GM21528 (cell line): ENCODE measurements around the gene MSTN.

Experiments used
- ATAC-seq: cut with Tn5 transposase; IDR thresholded peaks from one replicate; pipeline ENCODE4 v1.9.1; 2021; ENCODE audit warnings: mild to moderate bottlenecking, moderate library complexity; ENCODE audit not compliant: unreplicated experiment, low FRiP score

MSTN gene

DNA sequence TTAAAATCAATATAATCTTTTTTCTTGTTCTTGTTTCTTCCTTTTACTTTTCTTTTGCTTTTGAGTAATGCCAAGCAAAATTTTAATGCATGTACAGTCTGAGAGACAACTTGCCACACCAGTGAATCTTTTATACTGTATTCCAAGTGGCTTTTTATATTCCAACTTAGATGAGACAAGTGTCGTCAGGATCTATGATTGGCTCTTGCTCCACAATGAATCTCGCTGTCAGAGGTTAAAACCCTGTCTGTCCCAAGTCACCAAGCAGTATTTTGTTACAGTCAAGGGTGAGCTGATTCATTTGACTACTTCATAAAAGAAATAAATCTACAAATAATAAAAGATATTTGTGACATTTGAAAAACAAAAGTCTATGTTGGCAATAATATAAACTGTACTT is at the start of gene MSTN:
Gene MSTN (minus strand): TSS at position 129 of the 400 bp plus-strand sequence. CDS start 133 bp downstream, outside the sequence.
- no peak for ATAC-seq

DNA sequence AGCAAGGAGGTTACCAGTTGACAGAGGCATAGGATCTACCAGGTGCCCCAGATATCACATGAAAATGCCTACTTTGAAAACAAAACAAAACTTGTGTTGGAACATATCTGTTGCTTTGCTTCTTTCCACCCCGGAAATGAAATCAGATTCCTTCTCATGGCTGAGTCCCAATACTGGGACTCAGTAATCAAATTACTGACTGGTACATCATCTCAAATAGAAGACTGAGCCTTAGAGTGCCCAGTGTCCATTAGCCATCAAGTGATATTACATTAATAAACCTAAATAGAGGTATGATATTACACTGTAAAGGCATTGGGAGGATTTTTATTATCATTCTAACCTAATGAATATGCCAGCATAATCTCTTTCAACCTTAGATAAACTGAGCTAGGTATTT is 48.6 kb upstream of the MSTN start:
- no peak for ATAC-seq

DNA sequence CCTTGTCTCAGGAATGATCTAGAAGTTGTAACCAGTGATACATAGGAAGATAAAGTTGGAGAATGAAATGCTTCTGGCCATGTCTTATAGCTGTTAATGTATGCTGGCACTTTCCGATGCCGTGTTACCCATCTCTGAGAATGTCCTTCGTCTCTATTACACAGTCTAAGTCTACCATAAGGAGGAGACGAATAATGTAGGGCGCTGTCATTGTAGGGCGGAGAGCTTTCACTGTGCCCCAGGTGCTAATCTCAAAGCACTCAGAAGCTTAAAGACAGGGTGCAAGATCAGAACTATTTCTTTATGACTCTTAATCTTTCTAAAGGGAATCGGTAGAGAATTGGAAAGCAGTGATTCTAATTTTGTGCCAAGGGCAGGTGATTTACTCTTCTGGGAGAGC is 48.2 kb upstream of the MSTN start:
- ATAC-seq, result no peak

DNA sequence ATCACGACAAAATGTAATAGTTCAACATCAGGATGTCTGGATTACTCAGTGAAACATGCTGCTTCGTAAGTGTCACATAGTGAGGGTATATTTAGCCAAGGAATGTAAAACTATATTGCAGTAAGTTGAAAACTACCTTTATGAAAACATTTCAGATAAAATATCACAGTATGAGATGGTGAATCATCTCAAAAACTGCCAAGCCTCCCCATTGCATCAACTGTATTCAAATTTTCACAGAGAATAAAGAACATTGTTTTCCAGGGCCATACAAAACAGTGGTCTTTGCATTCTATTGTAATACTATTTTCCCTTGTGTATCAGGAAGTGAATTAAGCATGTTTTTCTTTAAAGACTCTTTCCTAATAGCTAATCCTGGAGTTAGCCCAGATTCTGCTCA is 47.6 kb upstream of the MSTN start:
- ATAC-seq, result no peak

DNA sequence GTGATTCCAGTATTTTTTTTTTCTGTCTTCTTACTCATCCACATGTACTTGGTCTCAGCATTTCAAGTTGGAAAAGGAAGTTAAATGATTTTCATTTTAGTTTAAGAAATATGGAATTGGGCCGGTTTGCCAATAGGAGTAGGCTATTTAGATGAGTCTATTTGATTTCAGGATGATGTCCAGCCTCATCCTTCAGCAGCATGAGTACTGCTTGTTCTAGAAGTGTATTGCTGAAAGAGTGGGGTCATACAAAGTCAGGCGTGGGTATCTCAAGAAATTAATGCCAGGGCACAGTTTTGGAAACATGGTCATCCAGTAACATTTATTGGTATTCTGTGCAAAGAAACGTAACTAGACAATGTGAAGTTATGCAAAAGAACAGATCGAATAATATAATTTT is 44.9 kb upstream of the MSTN start:
- no peak for ATAC-seq

DNA sequence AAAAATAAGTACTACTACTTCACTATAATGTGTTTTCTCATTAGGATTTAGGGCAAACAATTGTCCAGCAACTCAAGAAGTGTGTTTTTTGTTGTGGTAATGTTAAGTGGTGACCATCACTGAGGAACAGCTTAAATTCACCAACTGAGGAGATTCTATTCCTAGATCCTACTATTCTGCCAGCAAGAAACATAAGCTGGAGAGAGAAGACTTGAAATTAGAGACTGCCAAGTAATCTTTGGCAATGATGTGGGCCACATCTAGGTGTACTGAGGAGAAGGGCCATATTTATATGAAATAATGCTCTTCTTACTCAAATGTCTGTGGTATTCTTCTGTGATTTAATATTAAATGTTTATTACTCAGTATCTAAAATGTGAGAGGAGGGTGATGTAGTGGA is 44.3 kb upstream of the MSTN start:
- no peak for ATAC-seq

DNA sequence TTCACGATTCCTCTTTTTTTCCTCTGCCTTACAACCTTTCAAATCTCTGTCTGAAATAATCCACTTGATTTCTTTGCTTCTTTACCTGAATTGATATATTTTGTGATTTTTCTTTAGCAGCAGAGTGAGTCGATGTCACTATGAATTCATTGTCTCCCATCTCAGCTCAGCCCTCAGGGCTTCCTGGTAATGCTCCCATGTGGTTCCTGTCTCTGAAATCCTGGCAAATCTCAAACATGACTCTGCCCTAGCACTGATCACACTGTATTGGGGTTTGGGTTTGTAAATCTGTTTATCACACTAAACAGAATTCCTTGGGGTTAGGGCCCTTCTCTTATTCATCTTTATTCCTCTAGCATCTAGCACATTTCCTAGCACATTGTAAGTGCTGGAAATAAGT is 43.0 kb upstream of the MSTN start:
- no peak for ATAC-seq

DNA sequence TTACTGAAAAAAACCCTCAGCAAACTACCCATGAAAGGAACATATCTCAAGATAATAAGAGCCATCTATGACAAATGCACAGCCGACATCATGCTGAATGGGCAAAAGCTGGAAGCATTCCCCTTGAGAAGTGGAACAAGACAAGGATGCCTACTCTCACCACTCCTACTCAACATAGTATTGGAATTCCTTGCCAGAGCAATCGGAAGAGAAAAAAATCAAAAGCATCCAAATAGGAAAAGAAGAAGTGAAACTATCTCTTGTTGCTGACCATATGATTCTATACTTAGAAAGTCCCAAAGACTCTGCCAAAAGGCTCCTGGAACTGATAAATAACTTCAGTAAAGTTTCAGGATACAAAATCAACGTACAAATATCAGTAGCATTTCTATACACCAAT is 40.6 kb upstream of the MSTN start:
- no peak for ATAC-seq

DNA sequence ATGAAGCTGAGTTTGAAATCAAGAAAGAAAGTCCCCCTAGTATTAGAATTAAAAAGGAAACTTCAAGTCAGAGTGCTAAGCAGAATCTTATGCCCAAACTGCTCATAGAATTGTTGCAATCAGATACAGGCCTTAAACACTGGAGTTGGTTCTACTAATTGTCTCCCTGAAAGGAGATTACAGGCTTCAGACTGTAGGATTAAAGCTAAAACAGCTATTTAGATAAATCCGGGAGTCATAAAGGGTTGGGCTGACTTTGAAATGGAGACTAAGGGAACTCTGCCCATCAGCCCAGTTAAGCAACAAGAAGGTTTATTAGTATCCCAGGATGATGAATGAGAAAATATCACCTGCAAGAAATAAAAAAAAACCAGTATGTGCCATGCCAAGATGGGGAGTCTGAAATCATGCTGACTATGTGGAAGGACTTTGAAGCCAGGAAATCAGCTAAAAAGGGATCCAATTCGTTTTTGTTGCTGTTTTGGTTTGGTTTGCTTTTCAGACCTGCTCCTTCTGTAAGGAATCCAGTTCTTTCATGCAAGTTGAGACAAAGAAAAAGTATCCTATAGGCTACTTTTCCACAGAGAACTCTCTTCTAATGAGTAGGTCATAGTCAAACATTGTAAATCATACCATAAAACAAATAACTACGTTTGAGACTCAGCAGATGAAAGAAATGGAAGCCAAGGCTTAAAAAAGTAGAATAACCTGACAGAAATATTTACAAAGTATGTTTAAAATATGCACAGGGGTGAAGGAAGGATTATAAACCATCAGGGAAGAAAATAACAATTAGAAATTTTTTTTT is 37.6 kb upstream of the MSTN start:
- ATAC-seq, result no peak

DNA sequence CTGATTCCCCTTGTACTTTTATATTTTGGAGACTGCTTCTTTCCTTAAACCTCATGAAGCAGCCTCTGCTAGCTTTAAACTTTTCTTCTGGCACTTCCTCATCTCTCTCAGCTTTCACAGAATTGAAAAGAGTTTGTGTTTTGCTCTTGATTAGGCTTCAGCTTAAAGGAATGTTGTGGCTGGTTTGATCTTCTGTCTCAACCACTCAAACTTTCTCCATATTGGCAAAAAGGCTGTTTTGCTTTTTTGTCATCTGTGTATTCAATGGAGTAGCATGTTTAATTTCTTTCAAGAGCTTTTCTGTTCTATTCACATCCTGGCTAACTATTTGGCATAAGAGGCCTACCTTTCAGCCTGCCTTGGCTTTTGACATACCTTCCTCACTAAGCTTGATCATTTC is 36.3 kb upstream of the MSTN start:
- ATAC-seq, result no peak

DNA sequence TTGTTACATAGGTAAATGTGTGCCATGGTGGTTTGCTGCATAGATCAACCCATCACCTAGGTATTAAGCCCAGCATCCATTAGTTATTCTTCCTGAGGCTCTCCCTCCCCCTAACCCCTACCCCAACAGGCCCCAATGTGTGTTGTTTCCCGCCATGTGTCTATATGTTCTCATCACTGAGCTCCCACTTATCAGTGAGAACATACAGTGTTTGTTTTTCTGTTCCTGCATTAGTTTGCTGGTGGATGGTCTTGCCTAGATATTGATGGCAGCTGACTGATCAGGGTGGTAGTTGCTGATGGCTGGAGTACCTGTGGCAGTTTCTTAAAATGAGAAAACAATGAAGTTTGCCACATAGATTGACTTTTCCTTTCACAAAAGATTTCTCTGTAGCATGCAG is 34.6 kb upstream of the MSTN start:
- no peak for ATAC-seq

DNA sequence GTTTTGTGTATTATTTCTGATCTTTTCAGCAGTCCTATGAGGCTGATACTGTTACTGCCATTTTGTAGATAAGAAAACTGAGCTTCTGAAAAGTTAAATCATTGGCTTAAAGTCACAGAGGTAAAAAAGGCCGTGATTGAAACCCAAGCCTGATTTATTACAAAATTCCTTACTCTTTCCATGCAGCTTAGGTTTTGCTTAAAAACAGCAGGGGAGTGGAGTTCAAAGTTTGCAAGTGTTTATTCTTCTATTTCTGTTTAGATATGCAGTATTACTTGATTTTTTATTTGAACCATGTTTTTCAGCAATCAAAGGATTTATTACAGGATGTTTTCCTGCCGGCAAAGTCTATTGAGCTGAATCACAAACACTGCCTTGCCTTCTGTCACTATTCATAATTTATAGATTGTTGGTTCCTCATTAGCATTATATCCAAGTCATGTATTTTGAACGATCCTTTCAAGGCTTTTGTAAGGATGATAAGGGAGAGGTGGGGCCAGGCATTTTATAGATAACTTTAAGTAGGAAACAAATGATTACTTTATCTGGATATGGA is 31.9 kb upstream of the MSTN start:
- ATAC-seq, result no peak

DNA sequence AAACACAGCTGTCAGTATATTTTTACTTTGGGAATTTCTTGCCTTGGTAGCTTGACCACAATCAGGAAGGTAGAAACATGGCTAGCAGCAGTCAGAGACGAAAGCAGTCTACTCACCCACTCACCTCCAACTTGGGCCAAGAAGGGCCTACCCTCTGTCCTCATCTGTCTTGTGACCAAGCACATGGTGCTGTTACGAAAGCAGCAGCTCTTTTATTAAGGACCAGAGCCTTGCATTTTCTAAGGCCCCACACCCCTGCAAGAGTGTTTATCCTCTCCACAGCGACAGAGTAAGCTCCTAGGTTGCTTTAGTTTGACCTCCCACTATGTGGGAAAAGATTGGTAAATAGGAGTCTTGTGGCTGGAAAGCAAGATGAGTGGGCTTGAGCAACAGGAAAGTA is 31.3 kb upstream of the MSTN start:
- ATAC-seq, result no peak

DNA sequence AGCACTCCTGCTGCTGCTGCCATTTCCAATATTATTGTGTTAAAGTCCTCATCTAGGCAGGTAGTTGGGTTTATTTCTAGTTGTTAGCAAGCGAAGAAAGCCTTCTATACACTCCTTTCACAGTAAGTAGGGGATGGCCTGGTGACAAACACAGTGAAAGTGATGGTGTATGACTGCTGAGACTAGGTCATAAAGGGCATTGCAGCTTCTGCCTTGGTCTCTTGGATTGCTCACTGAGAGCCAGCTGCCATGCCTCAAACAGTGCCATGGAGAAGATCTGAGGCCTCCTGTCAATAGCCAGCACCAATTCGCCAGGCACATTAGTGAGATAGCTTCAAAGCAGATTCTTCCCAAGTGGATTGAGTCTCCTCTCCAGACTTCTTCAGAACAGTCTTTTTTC is 27.6 kb upstream of the MSTN start:
- peak; percentile 52 for ATAC-seq

DNA sequence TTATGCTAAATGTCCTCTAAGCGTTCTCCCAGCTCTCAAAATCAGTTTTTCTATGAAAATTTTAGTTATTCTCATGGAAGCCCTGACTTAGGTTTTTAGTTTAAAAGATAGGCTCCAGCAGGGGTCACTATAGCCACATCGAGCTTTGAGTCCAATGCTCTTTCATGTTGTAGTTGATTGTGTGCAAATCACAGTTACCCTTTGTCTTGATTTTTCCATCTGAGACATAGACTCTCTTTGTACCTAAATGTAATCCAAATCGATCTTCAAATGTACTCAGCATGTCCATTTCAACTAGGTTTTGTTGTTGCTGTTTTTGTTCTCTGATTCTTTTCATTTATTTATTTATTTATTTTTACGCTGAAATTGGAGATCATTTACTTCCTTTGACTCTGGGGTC is 26.4 kb upstream of the MSTN start:
- ATAC-seq, result no peak

DNA sequence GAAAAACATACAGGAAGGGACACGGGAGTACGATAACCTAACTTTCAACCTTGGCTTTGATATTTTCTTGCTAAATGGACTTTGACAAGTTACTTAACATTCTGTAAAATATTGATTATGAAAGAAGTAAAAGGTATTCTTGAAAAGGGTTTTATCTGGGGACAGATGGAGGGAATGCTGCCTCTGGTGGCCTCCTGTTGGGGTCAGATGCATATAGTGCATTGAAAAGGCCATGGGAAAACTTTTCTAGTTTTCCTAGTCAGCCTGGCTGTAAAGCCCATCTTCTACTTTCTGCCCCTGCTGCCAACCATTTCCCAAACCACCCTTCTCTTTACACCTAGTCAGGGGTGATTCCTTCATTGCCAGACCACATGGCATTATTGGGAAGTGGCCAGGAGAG is 22.2 kb upstream of the MSTN start:
- ATAC-seq, result no peak

DNA sequence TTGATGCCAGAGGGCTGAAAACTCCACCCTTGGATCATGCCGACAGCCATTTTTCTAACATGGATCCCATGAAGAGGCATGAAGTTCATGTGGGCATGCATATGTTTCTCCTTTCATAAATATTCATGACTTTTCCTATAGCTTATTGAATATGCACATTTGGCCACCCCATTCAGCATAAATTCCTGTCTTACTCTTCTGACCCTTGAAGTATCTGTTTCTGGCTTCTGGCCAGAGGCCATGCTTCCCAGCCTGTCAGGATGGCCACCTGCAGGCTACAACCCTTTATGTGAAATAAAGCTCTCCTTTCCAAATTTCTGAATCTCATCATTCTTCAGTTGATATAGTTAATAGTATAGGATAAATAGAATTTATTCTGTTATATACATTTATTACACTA is 19.6 kb upstream of the MSTN start:
- no peak for ATAC-seq

DNA sequence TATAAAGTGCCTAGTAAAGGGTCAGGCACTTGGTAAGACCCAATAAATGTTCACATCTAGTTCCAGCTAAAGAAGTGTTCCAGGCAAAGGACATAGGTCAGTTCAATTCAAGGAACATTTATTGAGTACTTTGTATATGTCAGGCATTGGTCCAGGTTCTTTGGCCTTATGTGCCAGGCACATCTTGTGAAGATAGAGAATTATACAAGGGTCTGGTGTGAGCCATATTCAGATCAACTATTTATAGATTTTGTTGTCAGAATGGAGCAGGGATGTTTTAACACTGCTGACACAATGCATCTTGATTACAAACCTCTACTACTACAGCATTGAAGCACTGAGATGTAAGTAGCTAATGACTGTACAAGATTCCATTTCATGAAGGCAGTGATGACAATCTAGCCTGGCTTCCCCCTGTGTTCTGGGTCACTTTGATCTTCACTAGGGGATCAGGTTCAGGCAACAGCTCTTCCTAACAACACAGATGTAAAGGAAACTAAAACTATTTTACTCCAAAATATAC is 18.1 kb upstream of the MSTN start:
- no peak for ATAC-seq

DNA sequence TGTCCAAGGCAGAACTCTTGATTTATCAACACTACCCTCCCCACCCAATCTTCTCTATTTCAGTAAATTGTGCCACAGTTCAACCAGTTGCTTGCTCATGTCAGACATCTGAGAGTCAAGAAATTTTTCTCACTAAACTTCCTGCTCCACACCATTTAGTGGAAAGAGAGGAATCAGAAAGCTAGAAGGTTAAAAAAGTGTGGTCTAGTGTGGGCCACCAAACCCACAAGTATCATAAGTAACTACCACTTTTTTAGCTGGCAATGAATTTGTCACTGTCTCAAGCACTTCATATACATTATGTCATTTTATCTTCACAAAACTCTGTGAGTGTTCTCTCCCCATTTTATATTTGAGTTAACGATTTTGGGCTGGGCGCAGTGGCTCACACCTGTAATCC is 16.6 kb upstream of the MSTN start:
- ATAC-seq, result no peak

DNA sequence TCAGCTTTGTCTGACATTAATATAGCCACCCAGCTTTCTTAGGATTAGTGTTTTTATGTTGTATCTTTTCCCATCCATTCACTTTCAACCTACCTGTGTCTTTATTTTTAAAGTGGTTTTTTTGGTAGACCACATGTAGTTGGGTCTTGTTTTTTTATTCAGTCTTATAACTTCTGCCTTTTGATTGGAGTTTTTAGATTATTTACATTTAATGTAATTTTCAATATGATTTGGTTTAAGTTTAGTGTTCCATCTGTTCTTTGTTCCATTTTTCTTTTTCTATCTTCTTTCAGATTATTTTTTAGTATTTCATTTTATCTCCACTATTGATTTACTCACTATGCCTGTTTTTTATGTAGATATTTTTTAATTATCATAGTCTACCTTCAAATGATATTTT is 13.1 kb upstream of the MSTN start:
- no peak for ATAC-seq

DNA sequence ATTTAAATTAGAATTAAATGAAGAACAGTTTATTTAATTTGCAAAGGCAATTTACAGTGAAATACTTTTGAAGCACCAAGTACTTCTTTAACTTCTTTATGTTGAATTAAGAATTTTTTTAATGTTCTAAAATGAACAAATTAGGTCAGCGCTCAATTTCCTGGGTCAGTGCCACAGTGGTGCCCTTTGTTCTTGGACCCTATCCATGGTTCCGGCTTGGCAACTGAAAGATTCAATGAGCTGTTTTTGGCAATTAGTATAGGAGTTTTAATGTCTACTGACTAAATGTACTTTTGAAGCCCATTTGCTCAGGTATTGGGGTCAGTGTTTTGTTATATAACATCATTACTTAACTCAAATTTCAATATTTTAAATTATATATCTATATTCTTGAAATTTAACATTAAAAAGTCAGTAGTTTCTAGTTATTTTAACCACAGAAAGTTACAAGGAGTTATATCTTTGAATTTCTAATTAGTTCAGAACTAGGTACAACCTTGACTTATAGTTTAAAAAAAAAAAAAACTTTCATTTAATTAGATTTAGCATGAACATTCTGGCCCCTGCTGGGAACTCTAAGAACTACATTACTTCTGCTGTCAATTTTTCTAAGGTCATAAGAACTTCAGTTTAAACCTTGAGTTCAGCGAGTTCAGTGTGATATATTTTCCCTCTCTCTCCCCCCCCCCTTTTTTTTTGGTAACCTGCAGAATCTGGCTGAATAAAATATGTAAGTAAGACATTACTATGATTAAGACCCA is 7.6 kb upstream of the MSTN start:
- no peak for ATAC-seq

DNA sequence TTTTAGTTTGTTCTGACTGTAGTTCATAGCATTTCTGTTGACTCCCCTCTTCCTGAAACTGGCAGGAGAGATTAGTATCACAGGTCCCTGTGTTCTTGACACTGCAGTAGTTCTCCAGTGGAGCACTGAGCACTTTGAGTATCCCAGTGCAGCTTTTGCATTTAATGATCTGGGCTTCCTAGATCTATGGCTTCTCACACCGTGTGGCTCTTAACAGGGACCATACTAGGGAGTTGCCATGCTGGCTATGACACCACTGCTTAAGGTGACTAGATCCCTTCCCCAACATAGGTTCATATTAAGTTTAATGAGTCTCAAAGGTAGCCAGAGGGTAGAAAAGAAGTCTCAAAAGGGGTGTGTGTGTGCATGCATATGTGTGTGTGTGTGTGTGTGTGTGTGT is 6.2 kb upstream of the MSTN start:
- ATAC-seq, result no peak
